ENCODE results near the gene MIA2. TPM values are rescaled to one million over a fixed set of nuclear protein-coding genes. Genes with fewer than 3 reads are reported as not detected.

Gene MIA2
- total RNA-seq, 2 donors from 2014 or later, result 28.7 to 45.4 TPM

DNA sequence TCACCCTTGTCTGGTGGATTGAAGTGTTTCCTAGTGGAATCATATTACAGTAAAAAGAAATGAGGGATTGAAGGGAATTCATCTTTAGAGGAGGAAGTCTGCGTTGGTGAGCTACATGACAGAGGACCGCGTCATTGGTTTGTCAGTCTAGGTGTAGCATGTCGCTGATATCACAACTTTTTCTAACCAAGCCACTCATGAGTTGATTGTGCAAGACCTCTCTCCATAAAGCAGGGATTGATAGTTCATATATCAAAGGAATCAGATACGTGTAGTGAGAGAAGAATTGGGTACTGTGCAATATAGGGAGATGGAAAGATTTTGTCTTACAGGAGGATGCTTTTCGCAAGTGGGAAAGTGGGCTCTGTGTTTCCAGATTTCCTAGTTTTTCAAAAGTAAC is 201.5 kb downstream of the MIA2 start:
- no peaks in the 10 kb centered on the region for H3K27me3 ChIP-seq (replicated peaks; ENCODE audit: insufficient read depth)
- no peak overlapping the region for H3K4me3 ChIP-seq
- no peaks in the 10 kb centered on the region for H3K9me3 ChIP-seq
- no peaks in the 10 kb centered on the region for H3K4me1 ChIP-seq (replicated peaks)
- no peak for DNase-seq (ENCODE audit: low spot score)
- TF ChIP-seq POLR2A (IDR thresholded peaks at IDR 0.05), result no peak
- TF ChIP-seq CTCF (IDR thresholded peaks at IDR 0.05), result no peak
- no peak for TF ChIP-seq POLR2AphosphoS5 (IDR thresholded peaks at IDR 0.05)
- intact Hi-C loops (cut with DNase I), result no loop called here
- no peak overlapping the region for H3K27ac ChIP-seq
- H3K36me3 ChIP-seq, result no peaks in the 10 kb centered on the region
- 96% methylated on average over 6 of the region's 6 CpGs for WGBS

Other genes starting within 250 kb of the MIA2 start
- 100 to 1,000 TPM in 1 of 2 donors, 10 to 100 TPM in 1; 54.7 to 102 TPM for gene SEC23A, start 130.7 kb upstream of the MIA2 start, total RNA-seq
- 10 to 100 TPM; 13.2 to 22.3 TPM for gene GEMIN2, start 119.6 kb upstream of the MIA2 start, total RNA-seq
- gene TRAPPC6B, start 63.6 kb upstream of the MIA2 start, total RNA-seq, result 10 to 100 TPM; 20.1 to 26.5 TPM
- 10 to 100 TPM; 29.8 to 32.7 TPM for gene PNN, start 58.7 kb upstream of the MIA2 start, total RNA-seq
- gene FBXO33, start 198.5 kb downstream of the MIA2 start, total RNA-seq, result 10 to 100 TPM; 15.1 to 17.1 TPM

All from prostate gland (tissue), 2 donors.